IMR-90 (cell line): ENCODE measurements around the gene SFTA2. TPM values are rescaled to one million over a fixed set of nuclear protein-coding genes. Genes with fewer than 3 reads are reported as not detected.

Experiments used
- ATAC-seq: fragments of 200-7000 bp; cut with Tn5 transposase; 2 replicates; pipeline ENCODE4 v1.9.1; 2020; ENCODE audit warnings: low read depth, mild to moderate bottlenecking, moderate library complexity
- BruUV-seq: library from RNA; stranded (reverse); fragments of 400-500 nt; replicated peaks from 2 replicates; lab custom pipeline; 2021; lab: Mats Ljungman, UMichigan
- CTCF ChIA-PET: fragments of 300-600 bp; formaldehyde crosslinking; extraction: SDS; loops from one replicate; lab custom pipeline; 2021; ENCODE audit warnings: antibody characterized with exemption; lab: Yijun Ruan, JAX
- POLR2A ChIA-PET: fragments of 300-600 bp; sonication (Branson Sonifier 250); formaldehyde crosslinking; loops from one replicate; lab custom pipeline; 2022; ENCODE audit warnings: antibody characterized with exemption; ENCODE audit not compliant: unreplicated experiment; lab: Charles Lee
- DNase-seq: peaks from one replicate; pipeline ENCODE4 v3.0.0; 2013
- H2AFZ ChIP-seq: replicated peaks from 2 replicates; pipeline ENCODE3; 2013; ENCODE audit warnings: low read length, mild to moderate bottlenecking; ENCODE audit not compliant: poor library complexity
- H2AK5ac ChIP-seq: 2 replicates; pipeline ENCODE4 v1.6.1; 2013; ENCODE audit warnings: low read depth, low read length, inconsistent platforms
- H2AK9ac ChIP-seq: replicated peaks from 2 replicates; pipeline ENCODE3; 2013; ENCODE audit warnings: mild to moderate bottlenecking, low read depth, low read length, moderate library complexity; ENCODE audit not compliant: poor library complexity
- H2BK120ac ChIP-seq: 2 replicates; pipeline ENCODE4 v1.6.1; 2013; ENCODE audit warnings: low read depth, low read length, inconsistent platforms
- H2BK15ac ChIP-seq: 3 replicates; pipeline ENCODE4 v1.6.1; 2013; ENCODE audit warnings: low read depth, low read length, inconsistent platforms
- H2BK20ac ChIP-seq: 2 replicates; pipeline ENCODE4 v1.6.1; 2013; ENCODE audit warnings: low read depth, mild to moderate bottlenecking, inconsistent platforms, low read length, moderate library complexity
- H2BK5ac ChIP-seq: 2 replicates; pipeline ENCODE4 v1.6.1; 2013; ENCODE audit warnings: mild to moderate bottlenecking, low read depth, low read length, inconsistent platforms; ENCODE audit not compliant: poor library complexity, severe bottlenecking
- H3K14ac ChIP-seq: replicated peaks from 2 replicates; pipeline ENCODE4 v1.6.1; 2013; ENCODE audit warnings: low read depth, low read length, inconsistent platforms
- H3K18ac ChIP-seq: 2 replicates; pipeline ENCODE4 v1.6.1; 2013; ENCODE audit warnings: low read depth, low read length, control low read depth
- H3K23ac ChIP-seq: 2 replicates; pipeline ENCODE4 v1.6.1; 2013; ENCODE audit warnings: low read depth, low read length, inconsistent platforms
- H3K27ac ChIP-seq: 2 replicates; pipeline ENCODE4 v1.5.1; 2013; ENCODE audit warnings: mild to moderate bottlenecking, control low read depth, low read length; ENCODE audit not compliant: insufficient read depth
- H3K27me3 ChIP-seq: 2 replicates; pipeline ENCODE4 v1.6.1; 2013; ENCODE audit warnings: low read length; ENCODE audit not compliant: control insufficient read depth, insufficient read depth
- H3K36me3 ChIP-seq: 2 replicates; pipeline ENCODE4 v1.6.1; 2013; ENCODE audit warnings: low read length, mixed read lengths; ENCODE audit not compliant: control insufficient read depth, insufficient read depth
- H3K4ac ChIP-seq: 2 replicates; pipeline ENCODE4 v1.6.1; 2013; ENCODE audit warnings: low read depth, low read length, inconsistent platforms
- H3K4me1 ChIP-seq: 2 replicates; pipeline ENCODE4 v1.6.1; 2013; ENCODE audit warnings: low read length, mixed read lengths; ENCODE audit not compliant: control insufficient read depth, insufficient read depth
- H3K4me2 ChIP-seq: 2 replicates; pipeline ENCODE4 v1.6.1; 2013; ENCODE audit warnings: low read depth, mild to moderate bottlenecking, control low read depth, low read length, moderate library complexity
- H3K4me3 ChIP-seq: 2 replicates; pipeline ENCODE4 v1.5.1; 2013; ENCODE audit warnings: low read depth, mild to moderate bottlenecking, control low read depth, low read length, moderate library complexity; ENCODE audit not compliant: insufficient read depth
- H3K56ac ChIP-seq: 2 replicates; pipeline ENCODE4 v1.6.1; 2013; ENCODE audit warnings: low read length, inconsistent platforms; ENCODE audit not compliant: insufficient read depth; ENCODE audit errors: extremely low read depth
- H3K79me1 ChIP-seq, 2 experiments: 2 replicates each; pipeline ENCODE4 v1.6.1; 2013; ENCODE audit warnings: low read length in 2 of 2, inconsistent platforms in 1 of 2, low read depth in 1 of 2
- H3K9ac ChIP-seq: 2 replicates; pipeline ENCODE4 v1.6.1; 2013; ENCODE audit warnings: low read depth, low read length, control low read depth
- H3K9me1 ChIP-seq: 2 replicates; pipeline ENCODE4 v1.6.1; 2013; ENCODE audit warnings: low read length, inconsistent platforms; ENCODE audit not compliant: insufficient read depth
- H3K9me3 ChIP-seq: 2 replicates; pipeline ENCODE4 v1.6.1; 2013; ENCODE audit warnings: low read length; ENCODE audit not compliant: control insufficient read depth, insufficient read depth
- H4K20me1 ChIP-seq: 2 replicates; pipeline ENCODE4 v1.6.1; 2013; ENCODE audit warnings: low read length, inconsistent platforms; ENCODE audit not compliant: insufficient read depth
- H4K5ac ChIP-seq: 2 replicates; pipeline ENCODE4 v1.6.1; 2013; ENCODE audit warnings: mild to moderate bottlenecking, low read depth, low read length, control low read depth
- H4K8ac ChIP-seq, 2 experiments: 2 replicates each; pipeline ENCODE4 v1.6.1; 2013; ENCODE audit warnings: low read depth in 2 of 2, low read length in 2 of 2, control low read depth in 1 of 2, inconsistent platforms in 1 of 2
- H4K91ac ChIP-seq: 2 replicates; pipeline ENCODE4 v1.6.1; 2013; ENCODE audit warnings: low read depth, low read length, inconsistent platforms; ENCODE audit not compliant: insufficient read depth
- BHLHE40 ChIP-seq: fragments of 150-350 bp; IDR thresholded peaks from 2 replicates; pipeline ENCODE4 v1.6.1; 2016; ENCODE audit warnings: mild to moderate bottlenecking, low read depth, low read length
- CEBPB ChIP-seq: IDR thresholded peaks from 2 replicates; pipeline ENCODE4 v1.6.1; 2012; ENCODE audit warnings: low read depth, low read length, improper control_type of control experiment
- CHD1 ChIP-seq: IDR thresholded peaks from 2 replicates; pipeline ENCODE4 v1.6.1; 2012; ENCODE audit warnings: low read depth, low read length, improper control_type of control experiment
- FOS ChIP-seq: fragments of 150-350 bp; IDR thresholded peaks from 2 replicates; pipeline ENCODE4 v1.6.1; 2016; ENCODE audit warnings: low read depth, low read length
- MAFK ChIP-seq: IDR thresholded peaks from 2 replicates; pipeline ENCODE4 v1.6.1; 2012; ENCODE audit warnings: low read depth, low read length, improper control_type of control experiment
- MAZ ChIP-seq: IDR thresholded peaks from 2 replicates; pipeline ENCODE4 v1.6.1; 2012; ENCODE audit warnings: low read depth, mild to moderate bottlenecking, low read length, improper control_type of control experiment, moderate library complexity, borderline replicate concordance
- MXI1 ChIP-seq: IDR thresholded peaks from 2 replicates; pipeline ENCODE4 v1.6.1; 2012; ENCODE audit warnings: low read depth, mild to moderate bottlenecking, low read length, moderate library complexity, borderline replicate concordance
- NFE2L2 ChIP-seq: fragments of 150-350 bp; IDR thresholded peaks from 2 replicates; pipeline ENCODE4 v1.6.1; 2016; ENCODE audit warnings: low read depth, mild to moderate bottlenecking, low read length
- POLR2A ChIP-seq: IDR thresholded peaks from 2 replicates; pipeline ENCODE4 v1.6.1; 2012; ENCODE audit warnings: mild to moderate bottlenecking, low read depth, low read length
- RAD21 ChIP-seq: IDR thresholded peaks from 2 replicates; pipeline ENCODE4 v1.6.1; 2012; ENCODE audit warnings: low read length, improper control_type of control experiment
- RCOR1 ChIP-seq: IDR thresholded peaks from 2 replicates; pipeline ENCODE4 v1.6.1; 2012; ENCODE audit warnings: mild to moderate bottlenecking, low read length, improper control_type of control experiment; ENCODE audit not compliant: insufficient replicate concordance
- RFX5 ChIP-seq: IDR thresholded peaks from 2 replicates; pipeline ENCODE4 v1.8.0; 2012; ENCODE audit warnings: low read depth, mild to moderate bottlenecking, low read length, moderate library complexity
- SMC3 ChIP-seq: fragments of 150-350 bp; IDR thresholded peaks from 2 replicates; pipeline ENCODE4 v1.6.1; 2016; ENCODE audit warnings: low read depth, mild to moderate bottlenecking, antibody characterized with exemption, low read length, moderate library complexity
- WGBS, 2 experiments: methylation state at CpG; one replicate each; pipeline versions ENCODE4 v1.1.5 to v1.1.7; 2013; ENCODE audit warnings: missing lambda C conversion rate in 2 of 2; ENCODE audit not compliant: insufficient read length in 1 of 2; ENCODE audit errors: extremely low coverage in 2 of 2; 5-methylcytosine and 5-hydroxymethylcytosine counted together
- dilution Hi-C: fragments of 300-500 bp; cut with HindIII; formaldehyde crosslinking; loops from one replicate; pipeline ENCODE4 v1.14.3; 2018; ENCODE audit warnings: low sequenced_read_pairs; ENCODE audit not compliant: unreplicated experiment
- in situ Hi-C: fragments of 300-500 bp; cut with MboI; formaldehyde crosslinking; loops from 3 replicates; pipeline ENCODE4 v1.14.3; 2019; ENCODE audit warnings: low sequenced_read_pairs, inconsistent platforms, mixed read lengths
- intact Hi-C: fragments of 100-400 bp; cut with micrococcal nuclease; formaldehyde crosslinking; loops from 2 replicates; pipeline ENCODE4 v1.10.0; 2022
- polyA plus RNA-seq, 3 experiments: library from polyadenylated mRNA; depleted of rRNA; stranded (reverse); fragments of >200 nt; gene quantifications; 2 replicates each; pipeline ENCODE4 v1.2.3, GENCODE V29; 2012; ENCODE audit warnings: low replicate concordance in 1 of 3
- total RNA-seq: library from RNA; depleted of rRNA; stranded (reverse); fragments of >200 nt; gene quantifications from 2 replicates; pipeline ENCODE4 v1.2.3, GENCODE V29; 2012
- TF ChIP-seq, protein P1 (sequence below): conservative IDR thresholded peaks from 2 replicates; pipeline ENCODE4 v1.5.1; 2012; ENCODE audit warnings: mild to moderate bottlenecking, low read depth, low read length, improper control_type of control experiment
- TF ChIP-seq, protein P2 (sequence below): fragments of 150-350 bp; IDR thresholded peaks from 2 replicates; pipeline ENCODE4 v1.6.1; 2017; ENCODE audit warnings: mild to moderate bottlenecking, antibody characterized with exemption, low read length, low read depth
- TF ChIP-seq, protein P3 (sequence below): fragments of 150-350 bp; IDR thresholded peaks from 2 replicates; pipeline ENCODE4 v1.6.1; 2016; ENCODE audit warnings: low read depth, mild to moderate bottlenecking, low read length, moderate library complexity, borderline replicate concordance

The SFTA2 gene
- total and polyA plus RNA-seq, 2 of the 4 experiments (the other 2 are of a cell fraction) = not detected

GRCh38 chr6:30926644-30927043, 5.3 kb downstream of the SFTA2 start:
- H3K4me1 ChIP-seq = no peaks in the 10 kb centered on the region
- H3K4me3 ChIP-seq = no peak overlapping the region
- no peaks in the 10 kb centered on the region for H4K20me1 ChIP-seq
- no peak overlapping the region for H4K5ac ChIP-seq
- no peak for DNase-seq
- no peak overlapping the region for H2AK9ac ChIP-seq
- no peaks in the 10 kb centered on the region for H3K79me1 ChIP-seq
- H3K23ac ChIP-seq = no peak overlapping the region
- H3K9ac ChIP-seq = no peak overlapping the region
- no peak overlapping the region for H3K56ac ChIP-seq
- dilution Hi-C loops = no loop called here
- no peak overlapping the region for H3K18ac ChIP-seq
- H3K9me1 ChIP-seq = no peaks in the 10 kb centered on the region
- in situ Hi-C loops = no loop called here
- CTCF ChIA-PET = interaction anchor here (1.2 to 2.8 kb wide), 3 partner anchors 12 to 144 kb away, joined by 3 to 12 read pairs (median 4); partner anchors contain the start of gene VARS2
- no peak overlapping the region for H2AFZ ChIP-seq
- H4K91ac ChIP-seq = no peak overlapping the region
- no peak overlapping the region for H2BK5ac ChIP-seq
- H4K8ac ChIP-seq = no peak overlapping the region
- H3K27me3 ChIP-seq = peaks cover 9% of the 10 kb centered on the region; the same call in 1 of the 2 replicates
- no CpG with 5 or more reads among the region's 4 CpGs for WGBS, 2 experiments
- no TSS peak for BruUV-seq
- peak; percentile 48; the same call in 1 of the 2 replicates for ATAC-seq
- intact Hi-C loops = no loop called here
- H2BK20ac ChIP-seq = no peak overlapping the region
- no peak overlapping the region for H3K4ac ChIP-seq
- H2AK5ac ChIP-seq = no peak overlapping the region
- POLR2A ChIA-PET = no interaction called here
- no peak overlapping the region for H2BK15ac ChIP-seq
- H3K9me3 ChIP-seq = peaks cover 4% of the 10 kb centered on the region
- H3K14ac ChIP-seq = no peak overlapping the region
- peaks cover 20% of the 10 kb centered on the region for H3K36me3 ChIP-seq
- H3K4me2 ChIP-seq = no peak overlapping the region
- TF ChIP-seq CEBPB (no peak), MXI1 (no peak), MAFK (no peak), NFE2L2 (no peak), BHLHE40 (no peak), RFX5 (no peak), SMC3 (no peak), RCOR1 (no peak), MAZ (no peak), CHD1 (no peak), RAD21 (no peak), FOS (no peak), POLR2A (no peak)
- TF ChIP-seq, protein P1, sequence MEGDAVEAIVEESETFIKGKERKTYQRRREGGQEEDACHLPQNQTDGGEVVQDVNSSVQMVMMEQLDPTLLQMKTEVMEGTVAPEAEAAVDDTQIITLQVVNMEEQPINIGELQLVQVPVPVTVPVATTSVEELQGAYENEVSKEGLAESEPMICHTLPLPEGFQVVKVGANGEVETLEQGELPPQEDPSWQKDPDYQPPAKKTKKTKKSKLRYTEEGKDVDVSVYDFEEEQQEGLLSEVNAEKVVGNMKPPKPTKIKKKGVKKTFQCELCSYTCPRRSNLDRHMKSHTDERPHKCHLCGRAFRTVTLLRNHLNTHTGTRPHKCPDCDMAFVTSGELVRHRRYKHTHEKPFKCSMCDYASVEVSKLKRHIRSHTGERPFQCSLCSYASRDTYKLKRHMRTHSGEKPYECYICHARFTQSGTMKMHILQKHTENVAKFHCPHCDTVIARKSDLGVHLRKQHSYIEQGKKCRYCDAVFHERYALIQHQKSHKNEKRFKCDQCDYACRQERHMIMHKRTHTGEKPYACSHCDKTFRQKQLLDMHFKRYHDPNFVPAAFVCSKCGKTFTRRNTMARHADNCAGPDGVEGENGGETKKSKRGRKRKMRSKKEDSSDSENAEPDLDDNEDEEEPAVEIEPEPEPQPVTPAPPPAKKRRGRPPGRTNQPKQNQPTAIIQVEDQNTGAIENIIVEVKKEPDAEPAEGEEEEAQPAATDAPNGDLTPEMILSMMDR = no peak
- TF ChIP-seq, protein P2, sequence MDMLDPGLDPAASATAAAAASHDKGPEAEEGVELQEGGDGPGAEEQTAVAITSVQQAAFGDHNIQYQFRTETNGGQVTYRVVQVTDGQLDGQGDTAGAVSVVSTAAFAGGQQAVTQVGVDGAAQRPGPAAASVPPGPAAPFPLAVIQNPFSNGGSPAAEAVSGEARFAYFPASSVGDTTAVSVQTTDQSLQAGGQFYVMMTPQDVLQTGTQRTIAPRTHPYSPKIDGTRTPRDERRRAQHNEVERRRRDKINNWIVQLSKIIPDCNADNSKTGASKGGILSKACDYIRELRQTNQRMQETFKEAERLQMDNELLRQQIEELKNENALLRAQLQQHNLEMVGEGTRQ = no peak
- TF ChIP-seq, protein P3, sequence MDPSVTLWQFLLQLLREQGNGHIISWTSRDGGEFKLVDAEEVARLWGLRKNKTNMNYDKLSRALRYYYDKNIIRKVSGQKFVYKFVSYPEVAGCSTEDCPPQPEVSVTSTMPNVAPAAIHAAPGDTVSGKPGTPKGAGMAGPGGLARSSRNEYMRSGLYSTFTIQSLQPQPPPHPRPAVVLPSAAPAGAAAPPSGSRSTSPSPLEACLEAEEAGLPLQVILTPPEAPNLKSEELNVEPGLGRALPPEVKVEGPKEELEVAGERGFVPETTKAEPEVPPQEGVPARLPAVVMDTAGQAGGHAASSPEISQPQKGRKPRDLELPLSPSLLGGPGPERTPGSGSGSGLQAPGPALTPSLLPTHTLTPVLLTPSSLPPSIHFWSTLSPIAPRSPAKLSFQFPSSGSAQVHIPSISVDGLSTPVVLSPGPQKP = no peak
- no peak overlapping the region for H2BK120ac ChIP-seq
- H3K27ac ChIP-seq = no peak overlapping the region
